Stimulated activated CD4-positive, alpha-beta T cell treated with anti-CD3 and anti-CD28 coated beads, TNF-alpha, amount 100 ng/mL, for 24 hours (primary cell): Measurements from ENCODE around the gene RBM17.
"Not testable (repeated sequence)": the region's sequence is repeated elsewhere in the genome, so short reads cannot be mapped to it uniquely, and the experiment has no call there.

ENCODE experiments used
- DNase-seq, 3 experiments: peaks; one replicate each; pipeline ENCODE4 v3.0.0-alpha.2; 2020; ENCODE audit warnings: low read depth in 3 of 3

RBM17 gene

GRCh38 chr10:6110136-6110535 lies 21.3 kb downstream of the RBM17 start:
- DNase-seq, result no peak

- no peak for DNase-seq
Observed at GRCh38 chr10:6112893-6113292, 24.1 kb downstream of the RBM17 start.

GRCh38 chr10:6114299-6114698 lies 25.5 kb downstream of the RBM17 start:
- no peak for DNase-seq

GRCh38 chr10:6114805-6115341 lies 26.0 kb downstream of the RBM17 start:
- DNase-seq, result no peak

- DNase-seq, result no peak
Observed at GRCh38 chr10:6115411-6115810, 26.6 kb downstream of the RBM17 start.

- DNase-seq, result no peak
Observed at GRCh38 chr10:6115824-6116350, 27.1 kb downstream of the RBM17 start.

GRCh38 chr10:6116806-6117205 lies 28.0 kb downstream of the RBM17 start:
- no peak for DNase-seq

GRCh38 chr10:6117711-6118110 lies 28.9 kb downstream of the RBM17 start:
- DNase-seq, result no peak

- DNase-seq, result no peak
Observed at GRCh38 chr10:6119423-6119822, 30.6 kb downstream of the RBM17 start.

GRCh38 chr10:6119962-6120361 lies 31.1 kb downstream of the RBM17 start:
- DNase-seq, result no peak

- DNase-seq, result no peak
Observed at GRCh38 chr10:6120691-6121090, 31.9 kb downstream of the RBM17 start.

GRCh38 chr10:6121146-6121545 lies 32.3 kb downstream of the RBM17 start:
- no peak for DNase-seq

- DNase-seq, result no peak
Observed at GRCh38 chr10:6123532-6123931, 34.7 kb downstream of the RBM17 start.

GRCh38 chr10:6124666-6125065 lies 35.8 kb downstream of the RBM17 start:
- DNase-seq, result no peak

- not testable (repeated sequence) for DNase-seq
Observed at GRCh38 chr10:6127461-6127860, 38.6 kb downstream of the RBM17 start.

GRCh38 chr10:6128087-6128486 lies 39.3 kb downstream of the RBM17 start:
- DNase-seq, result no peak

GRCh38 chr10:6128591-6129251 lies 39.9 kb downstream of the RBM17 start:
- no peak for DNase-seq

GRCh38 chr10:6130848-6131470 lies 42.1 kb downstream of the RBM17 start:
- no peak for DNase-seq

- DNase-seq, result no peak
Observed at GRCh38 chr10:6133331-6134098, 44.7 kb downstream of the RBM17 start.

- DNase-seq, result no peak
Observed at GRCh38 chr10:6134099-6134823, 45.4 kb downstream of the RBM17 start.

GRCh38 chr10:6135039-6135438 lies 46.2 kb downstream of the RBM17 start:
- no peak for DNase-seq
